ENCODE measurements around the gene SLC35E1. TPM values are rescaled to one million over a fixed set of nuclear protein-coding genes. Genes with fewer than 3 reads are reported as not detected.

Gene SLC35E1
- total and polyA plus RNA-seq, 2 experiments from 2014 or later, result 17.0 to 30.3 TPM

DNA sequence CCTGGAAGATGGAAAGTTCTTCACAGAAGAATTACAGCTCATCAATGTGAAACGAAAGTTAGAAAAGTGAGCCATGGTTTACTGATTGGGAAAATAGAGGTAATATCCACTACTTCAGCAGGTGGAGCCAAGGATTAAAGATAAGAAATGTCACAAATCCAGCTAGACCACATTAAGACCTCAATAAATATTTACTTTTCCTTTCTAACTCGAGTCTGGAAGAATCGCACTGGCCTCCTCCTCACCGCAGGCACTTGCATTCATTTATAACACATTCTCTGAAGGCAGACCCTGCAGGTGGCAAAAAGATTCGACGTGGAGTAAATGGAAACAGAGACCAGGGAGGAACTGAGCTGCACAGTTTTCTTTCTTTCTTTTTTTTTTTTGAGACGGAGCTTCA, 7.4 kb downstream of the SLC35E1 start:
- Histone ChIP-seq H3K4me3 (no peak overlapping the region), H2AFZ (no peak overlapping the region), H3K36me3 (ENCODE audit: insufficient read depth) (peaks cover 23% of the 10 kb centered on the region), H3F3A (replicated peaks; ENCODE audit: low read depth) (peaks cover 4% of the 10 kb centered on the region; the same call in 1 of the 2 replicates), H3K9me2 (ENCODE audit: insufficient read depth) (no peaks in the 10 kb centered on the region), H3K79me2 (replicated peaks; ENCODE audit: insufficient read depth) (peaks cover 13% of the 10 kb centered on the region), H3K27me3 (ENCODE audit: insufficient read depth) (no peaks in the 10 kb centered on the region), H3K4me1 (ENCODE audit: insufficient read depth) (no peaks in the 10 kb centered on the region), H3K4me2 (no peak overlapping the region), H4K20me1 (replicated peaks; ENCODE audit: insufficient read depth) (peaks cover 11% of the 10 kb centered on the region), H3K27ac (ENCODE audit: low read depth) (no peak overlapping the region)
- H3K27me3 Mint-ChIP-seq (ENCODE audit: insufficient read depth, low read depth, poor library complexity), result peaks cover 2% of the 10 kb centered on the region
- no peaks in the 10 kb centered on the region for H3K4me1 Mint-ChIP-seq
- TF ChIP-seq, protein P1, sequence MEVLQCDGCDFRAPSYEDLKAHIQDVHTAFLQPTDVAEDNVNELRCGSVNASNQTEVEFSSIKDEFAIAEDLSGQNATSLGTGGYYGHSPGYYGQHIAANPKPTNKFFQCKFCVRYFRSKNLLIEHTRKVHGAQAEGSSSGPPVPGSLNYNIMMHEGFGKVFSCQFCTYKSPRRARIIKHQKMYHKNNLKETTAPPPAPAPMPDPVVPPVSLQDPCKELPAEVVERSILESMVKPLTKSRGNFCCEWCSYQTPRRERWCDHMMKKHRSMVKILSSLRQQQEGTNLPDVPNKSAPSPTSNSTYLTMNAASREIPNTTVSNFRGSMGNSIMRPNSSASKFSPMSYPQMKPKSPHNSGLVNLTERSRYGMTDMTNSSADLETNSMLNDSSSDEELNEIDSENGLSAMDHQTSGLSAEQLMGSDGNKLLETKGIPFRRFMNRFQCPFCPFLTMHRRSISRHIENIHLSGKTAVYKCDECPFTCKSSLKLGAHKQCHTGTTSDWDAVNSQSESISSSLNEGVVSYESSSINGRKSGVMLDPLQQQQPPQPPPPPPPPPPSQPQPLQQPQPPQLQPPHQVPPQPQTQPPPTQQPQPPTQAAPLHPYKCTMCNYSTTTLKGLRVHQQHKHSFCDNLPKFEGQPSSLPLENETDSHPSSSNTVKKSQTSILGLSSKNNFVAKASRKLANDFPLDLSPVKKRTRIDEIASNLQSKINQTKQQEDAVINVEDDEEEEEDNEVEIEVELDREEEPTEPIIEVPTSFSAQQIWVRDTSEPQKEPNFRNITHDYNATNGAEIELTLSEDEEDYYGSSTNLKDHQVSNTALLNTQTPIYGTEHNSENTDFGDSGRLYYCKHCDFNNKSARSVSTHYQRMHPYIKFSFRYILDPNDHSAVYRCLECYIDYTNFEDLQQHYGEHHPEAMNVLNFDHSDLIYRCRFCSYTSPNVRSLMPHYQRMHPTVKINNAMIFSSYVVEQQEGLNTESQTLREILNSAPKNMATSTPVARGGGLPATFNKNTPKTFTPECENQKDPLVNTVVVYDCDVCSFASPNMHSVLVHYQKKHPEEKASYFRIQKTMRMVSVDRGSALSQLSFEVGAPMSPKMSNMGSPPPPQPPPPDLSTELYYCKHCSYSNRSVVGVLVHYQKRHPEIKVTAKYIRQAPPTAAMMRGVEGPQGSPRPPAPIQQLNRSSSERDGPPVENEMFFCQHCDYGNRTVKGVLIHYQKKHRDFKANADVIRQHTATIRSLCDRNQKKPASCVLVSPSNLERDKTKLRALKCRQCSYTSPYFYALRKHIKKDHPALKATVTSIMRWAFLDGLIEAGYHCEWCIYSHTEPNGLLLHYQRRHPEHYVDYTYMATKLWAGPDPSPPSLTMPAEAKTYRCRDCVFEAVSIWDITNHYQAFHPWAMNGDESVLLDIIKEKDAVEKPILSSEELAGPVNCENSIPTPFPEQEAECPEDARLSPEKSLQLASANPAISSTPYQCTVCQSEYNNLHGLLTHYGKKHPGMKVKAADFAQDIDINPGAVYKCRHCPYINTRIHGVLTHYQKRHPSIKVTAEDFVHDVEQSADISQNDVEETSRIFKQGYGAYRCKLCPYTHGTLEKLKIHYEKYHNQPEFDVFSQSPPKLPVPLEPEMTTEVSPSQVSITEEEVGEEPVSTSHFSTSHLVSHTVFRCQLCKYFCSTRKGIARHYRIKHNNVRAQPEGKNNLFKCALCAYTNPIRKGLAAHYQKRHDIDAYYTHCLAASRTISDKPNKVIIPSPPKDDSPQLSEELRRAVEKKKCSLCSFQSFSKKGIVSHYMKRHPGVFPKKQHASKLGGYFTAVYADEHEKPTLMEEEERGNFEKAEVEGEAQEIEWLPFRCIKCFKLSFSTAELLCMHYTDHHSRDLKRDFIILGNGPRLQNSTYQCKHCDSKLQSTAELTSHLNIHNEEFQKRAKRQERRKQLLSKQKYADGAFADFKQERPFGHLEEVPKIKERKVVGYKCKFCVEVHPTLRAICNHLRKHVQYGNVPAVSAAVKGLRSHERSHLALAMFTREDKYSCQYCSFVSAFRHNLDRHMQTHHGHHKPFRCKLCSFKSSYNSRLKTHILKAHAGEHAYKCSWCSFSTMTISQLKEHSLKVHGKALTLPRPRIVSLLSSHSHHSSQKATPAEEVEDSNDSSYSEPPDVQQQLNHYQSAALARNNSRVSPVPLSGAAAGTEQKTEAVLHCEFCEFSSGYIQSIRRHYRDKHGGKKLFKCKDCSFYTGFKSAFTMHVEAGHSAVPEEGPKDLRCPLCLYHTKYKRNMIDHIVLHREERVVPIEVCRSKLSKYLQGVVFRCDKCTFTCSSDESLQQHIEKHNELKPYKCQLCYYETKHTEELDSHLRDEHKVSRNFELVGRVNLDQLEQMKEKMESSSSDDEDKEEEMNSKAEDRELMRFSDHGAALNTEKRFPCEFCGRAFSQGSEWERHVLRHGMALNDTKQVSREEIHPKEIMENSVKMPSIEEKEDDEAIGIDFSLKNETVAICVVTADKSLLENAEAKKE (CRISPR knock-in tag; IDR thresholded peaks at IDR 0.05), result no peak
- TF ChIP-seq ZNF331 (CRISPR knock-in tag; IDR thresholded peaks at IDR 0.05; ENCODE audit: low read depth), result no peak
- TF ChIP-seq, protein P2, sequence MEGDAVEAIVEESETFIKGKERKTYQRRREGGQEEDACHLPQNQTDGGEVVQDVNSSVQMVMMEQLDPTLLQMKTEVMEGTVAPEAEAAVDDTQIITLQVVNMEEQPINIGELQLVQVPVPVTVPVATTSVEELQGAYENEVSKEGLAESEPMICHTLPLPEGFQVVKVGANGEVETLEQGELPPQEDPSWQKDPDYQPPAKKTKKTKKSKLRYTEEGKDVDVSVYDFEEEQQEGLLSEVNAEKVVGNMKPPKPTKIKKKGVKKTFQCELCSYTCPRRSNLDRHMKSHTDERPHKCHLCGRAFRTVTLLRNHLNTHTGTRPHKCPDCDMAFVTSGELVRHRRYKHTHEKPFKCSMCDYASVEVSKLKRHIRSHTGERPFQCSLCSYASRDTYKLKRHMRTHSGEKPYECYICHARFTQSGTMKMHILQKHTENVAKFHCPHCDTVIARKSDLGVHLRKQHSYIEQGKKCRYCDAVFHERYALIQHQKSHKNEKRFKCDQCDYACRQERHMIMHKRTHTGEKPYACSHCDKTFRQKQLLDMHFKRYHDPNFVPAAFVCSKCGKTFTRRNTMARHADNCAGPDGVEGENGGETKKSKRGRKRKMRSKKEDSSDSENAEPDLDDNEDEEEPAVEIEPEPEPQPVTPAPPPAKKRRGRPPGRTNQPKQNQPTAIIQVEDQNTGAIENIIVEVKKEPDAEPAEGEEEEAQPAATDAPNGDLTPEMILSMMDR (conservative IDR thresholded peaks at IDR 0.05; ENCODE audit: low read depth in 2 of 2), result no peak
- no peak for TF ChIP-seq STAT1 (IDR thresholded peaks at IDR 0.05; ENCODE audit: unreplicated experiment)
- TF ChIP-seq, protein P3, sequence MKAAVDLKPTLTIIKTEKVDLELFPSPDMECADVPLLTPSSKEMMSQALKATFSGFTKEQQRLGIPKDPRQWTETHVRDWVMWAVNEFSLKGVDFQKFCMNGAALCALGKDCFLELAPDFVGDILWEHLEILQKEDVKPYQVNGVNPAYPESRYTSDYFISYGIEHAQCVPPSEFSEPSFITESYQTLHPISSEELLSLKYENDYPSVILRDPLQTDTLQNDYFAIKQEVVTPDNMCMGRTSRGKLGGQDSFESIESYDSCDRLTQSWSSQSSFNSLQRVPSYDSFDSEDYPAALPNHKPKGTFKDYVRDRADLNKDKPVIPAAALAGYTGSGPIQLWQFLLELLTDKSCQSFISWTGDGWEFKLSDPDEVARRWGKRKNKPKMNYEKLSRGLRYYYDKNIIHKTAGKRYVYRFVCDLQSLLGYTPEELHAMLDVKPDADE (IDR thresholded peaks at IDR 0.05), result no peak
- no peak for TF ChIP-seq JUNB (IDR thresholded peaks at IDR 0.05; ENCODE audit: unreplicated experiment)
- TF ChIP-seq, protein P4, sequence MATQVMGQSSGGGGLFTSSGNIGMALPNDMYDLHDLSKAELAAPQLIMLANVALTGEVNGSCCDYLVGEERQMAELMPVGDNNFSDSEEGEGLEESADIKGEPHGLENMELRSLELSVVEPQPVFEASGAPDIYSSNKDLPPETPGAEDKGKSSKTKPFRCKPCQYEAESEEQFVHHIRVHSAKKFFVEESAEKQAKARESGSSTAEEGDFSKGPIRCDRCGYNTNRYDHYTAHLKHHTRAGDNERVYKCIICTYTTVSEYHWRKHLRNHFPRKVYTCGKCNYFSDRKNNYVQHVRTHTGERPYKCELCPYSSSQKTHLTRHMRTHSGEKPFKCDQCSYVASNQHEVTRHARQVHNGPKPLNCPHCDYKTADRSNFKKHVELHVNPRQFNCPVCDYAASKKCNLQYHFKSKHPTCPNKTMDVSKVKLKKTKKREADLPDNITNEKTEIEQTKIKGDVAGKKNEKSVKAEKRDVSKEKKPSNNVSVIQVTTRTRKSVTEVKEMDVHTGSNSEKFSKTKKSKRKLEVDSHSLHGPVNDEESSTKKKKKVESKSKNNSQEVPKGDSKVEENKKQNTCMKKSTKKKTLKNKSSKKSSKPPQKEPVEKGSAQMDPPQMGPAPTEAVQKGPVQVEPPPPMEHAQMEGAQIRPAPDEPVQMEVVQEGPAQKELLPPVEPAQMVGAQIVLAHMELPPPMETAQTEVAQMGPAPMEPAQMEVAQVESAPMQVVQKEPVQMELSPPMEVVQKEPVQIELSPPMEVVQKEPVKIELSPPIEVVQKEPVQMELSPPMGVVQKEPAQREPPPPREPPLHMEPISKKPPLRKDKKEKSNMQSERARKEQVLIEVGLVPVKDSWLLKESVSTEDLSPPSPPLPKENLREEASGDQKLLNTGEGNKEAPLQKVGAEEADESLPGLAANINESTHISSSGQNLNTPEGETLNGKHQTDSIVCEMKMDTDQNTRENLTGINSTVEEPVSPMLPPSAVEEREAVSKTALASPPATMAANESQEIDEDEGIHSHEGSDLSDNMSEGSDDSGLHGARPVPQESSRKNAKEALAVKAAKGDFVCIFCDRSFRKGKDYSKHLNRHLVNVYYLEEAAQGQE (IDR thresholded peaks at IDR 0.05; ENCODE audit: unreplicated experiment), result no peak
- no peak for TF ChIP-seq CREB1 (CRISPR knock-in tag; IDR thresholded peaks at IDR 0.05; ENCODE audit: low read depth)
- no peak for TF ChIP-seq EZH2 (IDR thresholded peaks at IDR 0.05; ENCODE audit: low read depth, unreplicated experiment)
- TF ChIP-seq NANOG (IDR thresholded peaks at IDR 0.05; ENCODE audit: borderline replicate concordance), result no peak
- TF ChIP-seq POLR2AphosphoS5 (IDR thresholded peaks at IDR 0.05; ENCODE audit: low read depth), result no peak
- no peak overlapping the region for H3K27ac Mint-ChIP-seq
- H3K4me3 Mint-ChIP-seq, result no peak overlapping the region
- H3K9me3 Mint-ChIP-seq, result no peaks in the 10 kb centered on the region
- peaks cover 65% of the 10 kb centered on the region for H3K36me3 Mint-ChIP-seq (ENCODE audit: low read depth)
- DNase-seq (ENCODE audit: low spot score) (no peak), ATAC-seq (no peak)
